HUES48 (cell line): ENCODE data around the gene RRAS.

Experiments used
- H3K27ac ChIP-seq: one replicate; pipeline ENCODE4 v1.7.0; 2013; ENCODE audit warnings: low read depth, low read length, inconsistent platforms
- H3K27me3 ChIP-seq: 2 replicates; pipeline ENCODE4 v1.6.1; 2013; ENCODE audit warnings: mild to moderate bottlenecking, low read length; ENCODE audit not compliant: control insufficient read depth, insufficient read depth
- H3K36me3 ChIP-seq: 2 replicates; pipeline ENCODE4 v1.6.1; 2013; ENCODE audit warnings: low read length; ENCODE audit not compliant: control insufficient read depth, insufficient read depth
- H3K4me1 ChIP-seq: 2 replicates; pipeline ENCODE4 v1.6.1; 2013; ENCODE audit warnings: mild to moderate bottlenecking, low read length; ENCODE audit not compliant: control insufficient read depth, insufficient read depth
- H3K4me3 ChIP-seq: 2 replicates; pipeline ENCODE4 v1.5.1; 2013; ENCODE audit warnings: mild to moderate bottlenecking, low read depth, low read length
- H3K9ac ChIP-seq: 2 replicates; pipeline ENCODE4 v1.6.1; 2013; ENCODE audit warnings: mild to moderate bottlenecking, low read depth, low read length, moderate library complexity
- H3K9me3 ChIP-seq: 2 replicates; pipeline ENCODE4 v1.6.1; 2013; ENCODE audit warnings: low read length; ENCODE audit not compliant: control insufficient read depth, insufficient read depth

The RRAS gene

DNA sequence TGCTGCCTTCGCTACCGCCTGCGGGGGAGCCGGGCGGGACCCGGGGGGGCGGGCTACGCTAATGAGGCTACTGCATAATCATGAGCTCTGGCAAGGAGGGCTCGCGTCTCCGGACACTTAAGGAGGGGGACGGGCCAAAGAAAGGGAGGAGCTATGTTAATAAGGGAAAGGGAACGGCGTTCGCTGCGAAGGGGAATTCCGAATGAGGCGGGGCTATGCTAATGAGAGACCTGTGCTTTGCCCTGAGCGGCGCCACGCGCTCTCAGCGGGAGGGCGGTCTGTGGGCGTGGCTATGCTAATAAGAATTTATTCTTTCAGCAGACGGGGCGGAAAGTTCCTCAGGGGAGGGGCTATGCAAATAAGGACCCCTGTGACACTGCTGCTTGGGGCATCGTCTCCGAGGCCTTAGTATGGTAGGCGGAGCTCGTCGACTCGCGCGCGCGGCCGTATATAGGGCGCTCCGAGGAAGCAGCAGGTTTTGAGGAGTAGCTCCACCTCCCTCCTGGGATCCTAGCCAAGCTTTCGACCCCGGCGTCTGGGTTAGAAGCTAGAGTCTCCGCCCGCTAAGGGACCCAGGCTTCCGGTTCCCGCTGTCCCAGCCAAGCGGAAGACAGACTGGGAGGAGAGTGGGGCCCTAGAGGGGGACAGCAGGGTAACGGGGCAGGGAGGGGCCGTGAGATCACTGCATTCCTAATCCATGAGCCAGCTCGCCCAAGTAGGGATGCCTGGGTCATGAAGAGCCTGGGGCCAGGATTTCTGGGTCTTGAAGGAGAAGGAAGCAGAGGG lies at the start of gene RRAS:
Gene RRAS, minus strand, starts transcription at position 31 of the 786 bp plus-strand sequence. CDS start 45 bp downstream, outside the sequence.
- Histone ChIP-seq H3K4me3 (peak within 1 kb of the TSS; percentile 93), H3K9me3 (no peaks in the 10 kb centered on the region), H3K36me3 (peaks cover 6% of the 10 kb centered on the region; the same call in 1 of the 2 replicates), H3K27me3 (no peaks in the 10 kb centered on the region), H3K9ac (peak within 1 kb of the TSS; percentile 90), H3K4me1 (peaks cover 26% of the 10 kb centered on the region), H3K27ac (peak within 1 kb of the TSS; percentile 100)

- Histone ChIP-seq H3K27me3 (no peaks in the 10 kb centered on the region), H3K4me3 (peak within 1 kb of the TSS; percentile 63), H3K9me3 (no peaks in the 10 kb centered on the region), H3K27ac (peak within 1 kb of the TSS; percentile 79), H3K9ac (peak within 1 kb of the TSS; percentile 50; the same call in 1 of the 2 replicates), H3K4me1 (peaks cover 12% of the 10 kb centered on the region), H3K36me3 (peaks cover 46% of the 10 kb centered on the region)
These were observed 49.5 kb upstream of the RRAS start, which contains the start of gene ADM5 for GRCh38 chr19:49689133-49690078. ADM5 (plus strand) TSS chr19:49689594; CDS start chr19:49689838, 244 bp downstream.

GRCh38 chr19:49688531-49689132 lies 48.7 kb upstream of the RRAS start:
- Histone ChIP-seq H3K4me3 (no peak overlapping the region), H3K27ac (peak overlapping the region; percentile 12), H3K9ac (no peak overlapping the region), H3K9me3 (no peaks in the 10 kb centered on the region), H3K27me3 (no peaks in the 10 kb centered on the region), H3K36me3 (peaks cover 54% of the 10 kb centered on the region), H3K4me1 (peaks cover 12% of the 10 kb centered on the region)

DNA sequence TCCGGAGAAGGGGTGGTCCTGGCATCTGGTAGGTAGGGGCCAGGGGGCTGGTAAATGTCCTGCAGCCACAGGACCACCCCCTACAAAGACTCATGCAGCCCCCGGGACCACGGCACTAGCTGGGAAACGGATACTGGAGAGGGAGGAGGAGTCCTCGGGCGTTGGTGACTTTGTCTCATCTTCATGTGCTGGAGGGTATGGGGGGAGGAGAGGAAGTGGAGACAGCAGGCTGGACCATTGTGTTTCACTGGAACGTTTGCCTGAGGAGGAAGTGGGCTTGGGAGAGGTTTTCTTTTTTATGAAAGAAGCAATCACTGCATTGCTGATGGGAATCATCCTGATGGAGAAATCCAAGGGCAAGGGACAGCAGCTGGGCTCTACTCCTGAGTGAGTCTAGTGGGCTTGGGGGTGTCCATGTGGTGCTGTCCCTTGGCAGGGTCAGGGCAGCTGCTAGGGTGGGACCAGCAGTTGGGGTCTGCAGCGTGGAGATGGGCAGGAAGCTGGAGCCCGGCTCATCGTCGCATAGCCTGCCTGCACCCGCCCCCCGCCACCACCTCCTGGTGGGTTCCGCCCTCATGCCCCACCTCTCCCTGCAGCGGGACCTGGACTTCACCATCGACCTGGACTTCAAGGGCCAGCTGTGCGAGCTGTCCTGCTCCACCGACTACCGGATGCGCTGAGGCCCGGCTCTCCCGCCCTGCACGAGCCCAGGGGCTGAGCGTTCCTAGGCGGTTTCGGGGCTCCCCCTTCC lies 47.8 kb upstream of the RRAS start:
- Histone ChIP-seq H3K36me3 (peaks cover 63% of the 10 kb centered on the region), H3K27ac (no peak overlapping the region)

GRCh38 chr19:49687150-49687549 lies 47.2 kb upstream of the RRAS start:
- peaks cover 12% of the 10 kb centered on the region for H3K4me1 ChIP-seq
- no peaks in the 10 kb centered on the region for H3K9me3 ChIP-seq
- no peak overlapping the region for H3K4me3 ChIP-seq
- peaks cover 68% of the 10 kb centered on the region for H3K36me3 ChIP-seq
- no peak overlapping the region for H3K9ac ChIP-seq
- no peaks in the 10 kb centered on the region for H3K27me3 ChIP-seq
- H3K27ac ChIP-seq, result no peak overlapping the region

More for the DNA sequence above, 47.8 kb upstream of the RRAS start:
- no peak overlapping the region for H3K4me3 ChIP-seq
- H3K9me3 ChIP-seq, result no peaks in the 10 kb centered on the region
- H3K4me1 ChIP-seq, result peaks cover 12% of the 10 kb centered on the region
- H3K9ac ChIP-seq, result no peak overlapping the region
- no peaks in the 10 kb centered on the region for H3K27me3 ChIP-seq

DNA sequence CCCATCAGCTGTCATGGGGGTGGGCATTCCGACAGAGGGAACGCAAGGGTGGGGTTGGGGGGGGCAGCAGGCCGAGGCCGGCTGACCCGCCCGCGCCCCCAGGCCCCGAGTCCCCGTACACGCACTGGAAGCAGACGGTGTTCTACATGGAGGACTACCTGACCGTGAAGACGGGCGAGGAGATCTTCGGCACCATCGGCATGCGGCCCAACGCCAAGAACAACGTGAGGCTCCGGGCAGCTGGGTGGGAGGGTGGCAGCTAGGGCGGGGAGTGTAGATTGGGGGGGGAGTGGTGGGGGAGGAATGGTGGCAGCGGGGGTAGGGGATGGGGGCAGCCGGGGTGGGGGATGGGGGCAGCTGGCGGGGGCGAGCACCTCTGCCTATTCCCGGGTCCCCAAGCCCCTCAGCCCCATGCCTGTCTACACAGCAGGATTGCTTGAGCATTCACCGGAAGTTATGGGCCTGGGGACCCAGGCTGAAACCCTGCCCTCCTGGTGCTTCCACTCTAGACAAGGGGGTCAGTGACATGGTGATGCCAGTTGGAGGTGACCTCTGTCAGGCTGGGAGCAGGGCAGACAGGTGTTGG lies 46.7 kb upstream of the RRAS start:
- Histone ChIP-seq H3K4me1 (peaks cover 10% of the 10 kb centered on the region), H3K9ac (no peak overlapping the region), H3K4me3 (no peak overlapping the region), H3K9me3 (no peaks in the 10 kb centered on the region), H3K27ac (no peak overlapping the region), H3K36me3 (peaks cover 74% of the 10 kb centered on the region), H3K27me3 (no peaks in the 10 kb centered on the region)

DNA sequence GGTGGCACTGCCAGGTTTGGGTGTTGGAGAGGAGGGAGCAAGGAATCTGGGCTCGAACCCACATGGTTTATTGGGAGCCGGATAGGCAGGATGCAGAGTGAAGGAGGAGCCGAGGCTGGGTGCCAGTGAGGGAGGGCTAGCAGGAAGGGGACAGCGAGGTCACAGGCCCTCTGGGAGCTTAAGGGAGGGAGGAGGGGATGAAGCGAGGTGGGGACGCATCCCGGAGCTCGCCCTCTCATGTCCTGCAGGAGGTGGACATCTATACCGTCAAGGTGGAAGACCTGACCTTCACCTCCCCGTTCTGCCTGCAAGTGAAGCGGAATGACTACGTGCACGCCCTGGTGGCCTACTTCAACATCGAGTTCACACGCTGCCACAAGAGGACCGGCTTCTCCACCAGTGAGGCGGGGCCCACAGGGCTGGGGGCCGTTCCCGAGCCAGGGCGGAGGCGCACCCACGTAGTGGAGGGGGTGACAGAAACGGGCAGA lies 45.9 kb upstream of the RRAS start:
- no peaks in the 10 kb centered on the region for H3K9me3 ChIP-seq
- H3K4me3 ChIP-seq, result no peak overlapping the region
- peaks cover 81% of the 10 kb centered on the region for H3K36me3 ChIP-seq
- H3K4me1 ChIP-seq, result peaks cover 7% of the 10 kb centered on the region
- no peaks in the 10 kb centered on the region for H3K27me3 ChIP-seq
- no peak overlapping the region for H3K9ac ChIP-seq
- H3K27ac ChIP-seq, result no peak overlapping the region

DNA sequence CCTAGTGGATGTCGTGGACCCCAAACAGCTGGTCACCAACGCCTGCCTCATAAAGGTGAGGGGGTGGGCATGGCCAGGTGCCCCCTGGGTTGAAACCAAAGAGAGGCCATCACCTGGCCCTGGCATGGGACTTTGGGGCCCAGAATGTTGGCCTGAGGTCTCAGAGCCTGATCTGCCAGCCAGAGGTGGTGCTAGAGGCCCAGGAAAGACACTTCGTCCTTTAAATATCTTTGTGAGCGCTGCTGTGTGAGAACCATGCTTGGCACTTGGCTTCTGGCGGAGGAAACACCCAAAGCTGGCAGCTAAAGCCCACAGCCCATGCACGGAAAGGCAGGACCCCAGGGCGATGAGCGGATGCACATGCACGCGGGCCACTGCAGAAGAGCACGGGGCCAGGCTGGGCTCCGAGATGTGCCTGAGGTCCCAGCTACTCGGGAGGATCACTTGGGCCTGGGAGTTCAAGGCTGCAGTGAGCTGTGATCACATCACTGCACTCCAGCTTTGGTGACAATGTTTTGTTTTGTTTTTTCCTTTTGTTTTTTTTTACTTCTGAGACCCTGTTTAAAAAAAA lies 45.1 kb upstream of the RRAS start:
- H3K9me3 ChIP-seq, result no peaks in the 10 kb centered on the region
- peaks cover 86% of the 10 kb centered on the region for H3K36me3 ChIP-seq
- no peak overlapping the region for H3K27ac ChIP-seq
- H3K9ac ChIP-seq, result no peak overlapping the region
- H3K4me3 ChIP-seq, result no peak overlapping the region
- H3K27me3 ChIP-seq, result no peaks in the 10 kb centered on the region
- H3K4me1 ChIP-seq, result peaks cover 7% of the 10 kb centered on the region

GRCh38 chr19:49684251-49684982 lies 44.5 kb upstream of the RRAS start:
- Histone ChIP-seq H3K27ac (no peak overlapping the region), H3K9ac (no peak overlapping the region), H3K4me3 (no peak overlapping the region), H3K27me3 (no peaks in the 10 kb centered on the region), H3K4me1 (peaks cover 10% of the 10 kb centered on the region), H3K36me3 (peaks cover 86% of the 10 kb centered on the region), H3K9me3 (no peaks in the 10 kb centered on the region)
